IMR-90 (cell line): ENCODE results near the gene LUZP1. TPM values are rescaled to one million over a fixed set of nuclear protein-coding genes. Genes with fewer than 3 reads are reported as not detected.

Experiments
- ATAC-seq: fragments of 200-7000 bp; cut with Tn5 transposase; 2 replicates; pipeline ENCODE4 v1.9.1; 2020; ENCODE audit warnings: low read depth, mild to moderate bottlenecking, moderate library complexity
- BruUV-seq: library from RNA; stranded (reverse); fragments of 400-500 nt; replicated peaks from 2 replicates; lab custom pipeline; 2021; lab: Mats Ljungman, UMichigan
- CTCF ChIA-PET: fragments of 300-600 bp; formaldehyde crosslinking; extraction: SDS; loops from one replicate; lab custom pipeline; 2021; ENCODE audit warnings: antibody characterized with exemption; lab: Yijun Ruan, JAX
- POLR2A ChIA-PET: fragments of 300-600 bp; sonication (Branson Sonifier 250); formaldehyde crosslinking; loops from one replicate; lab custom pipeline; 2022; ENCODE audit warnings: antibody characterized with exemption; ENCODE audit not compliant: unreplicated experiment; lab: Charles Lee
- DNase-seq: peaks from one replicate; pipeline ENCODE4 v3.0.0; 2013
- H2AFZ ChIP-seq: replicated peaks from 2 replicates; pipeline ENCODE3; 2013; ENCODE audit warnings: low read length, mild to moderate bottlenecking; ENCODE audit not compliant: poor library complexity
- H2AK5ac ChIP-seq: 2 replicates; pipeline ENCODE4 v1.6.1; 2013; ENCODE audit warnings: low read depth, low read length, inconsistent platforms
- H2AK9ac ChIP-seq: replicated peaks from 2 replicates; pipeline ENCODE3; 2013; ENCODE audit warnings: mild to moderate bottlenecking, low read depth, low read length, moderate library complexity; ENCODE audit not compliant: poor library complexity
- H2BK120ac ChIP-seq: 2 replicates; pipeline ENCODE4 v1.6.1; 2013; ENCODE audit warnings: low read depth, low read length, inconsistent platforms
- H2BK15ac ChIP-seq: 3 replicates; pipeline ENCODE4 v1.6.1; 2013; ENCODE audit warnings: low read depth, low read length, inconsistent platforms
- H2BK20ac ChIP-seq: 2 replicates; pipeline ENCODE4 v1.6.1; 2013; ENCODE audit warnings: low read depth, mild to moderate bottlenecking, inconsistent platforms, low read length, moderate library complexity
- H2BK5ac ChIP-seq: 2 replicates; pipeline ENCODE4 v1.6.1; 2013; ENCODE audit warnings: mild to moderate bottlenecking, low read depth, low read length, inconsistent platforms; ENCODE audit not compliant: poor library complexity, severe bottlenecking
- H3K14ac ChIP-seq: replicated peaks from 2 replicates; pipeline ENCODE4 v1.6.1; 2013; ENCODE audit warnings: low read depth, low read length, inconsistent platforms
- H3K18ac ChIP-seq: 2 replicates; pipeline ENCODE4 v1.6.1; 2013; ENCODE audit warnings: low read depth, low read length, control low read depth
- H3K23ac ChIP-seq: 2 replicates; pipeline ENCODE4 v1.6.1; 2013; ENCODE audit warnings: low read depth, low read length, inconsistent platforms
- H3K27ac ChIP-seq: 2 replicates; pipeline ENCODE4 v1.5.1; 2013; ENCODE audit warnings: mild to moderate bottlenecking, control low read depth, low read length; ENCODE audit not compliant: insufficient read depth
- H3K27me3 ChIP-seq: 2 replicates; pipeline ENCODE4 v1.6.1; 2013; ENCODE audit warnings: low read length; ENCODE audit not compliant: control insufficient read depth, insufficient read depth
- H3K36me3 ChIP-seq: 2 replicates; pipeline ENCODE4 v1.6.1; 2013; ENCODE audit warnings: low read length, mixed read lengths; ENCODE audit not compliant: control insufficient read depth, insufficient read depth
- H3K4ac ChIP-seq: 2 replicates; pipeline ENCODE4 v1.6.1; 2013; ENCODE audit warnings: low read depth, low read length, inconsistent platforms
- H3K4me1 ChIP-seq: 2 replicates; pipeline ENCODE4 v1.6.1; 2013; ENCODE audit warnings: low read length, mixed read lengths; ENCODE audit not compliant: control insufficient read depth, insufficient read depth
- H3K4me2 ChIP-seq: 2 replicates; pipeline ENCODE4 v1.6.1; 2013; ENCODE audit warnings: low read depth, mild to moderate bottlenecking, control low read depth, low read length, moderate library complexity
- H3K4me3 ChIP-seq: 2 replicates; pipeline ENCODE4 v1.5.1; 2013; ENCODE audit warnings: low read depth, mild to moderate bottlenecking, control low read depth, low read length, moderate library complexity; ENCODE audit not compliant: insufficient read depth
- H3K56ac ChIP-seq: 2 replicates; pipeline ENCODE4 v1.6.1; 2013; ENCODE audit warnings: low read length, inconsistent platforms; ENCODE audit not compliant: insufficient read depth; ENCODE audit errors: extremely low read depth
- H3K79me1 ChIP-seq, 2 experiments: 2 replicates each; pipeline ENCODE4 v1.6.1; 2013; ENCODE audit warnings: low read length in 2 of 2, inconsistent platforms in 1 of 2, low read depth in 1 of 2
- H3K9ac ChIP-seq: 2 replicates; pipeline ENCODE4 v1.6.1; 2013; ENCODE audit warnings: low read depth, low read length, control low read depth
- H3K9me1 ChIP-seq: 2 replicates; pipeline ENCODE4 v1.6.1; 2013; ENCODE audit warnings: low read length, inconsistent platforms; ENCODE audit not compliant: insufficient read depth
- H3K9me3 ChIP-seq: 2 replicates; pipeline ENCODE4 v1.6.1; 2013; ENCODE audit warnings: low read length; ENCODE audit not compliant: control insufficient read depth, insufficient read depth
- H4K20me1 ChIP-seq: 2 replicates; pipeline ENCODE4 v1.6.1; 2013; ENCODE audit warnings: low read length, inconsistent platforms; ENCODE audit not compliant: insufficient read depth
- H4K5ac ChIP-seq: 2 replicates; pipeline ENCODE4 v1.6.1; 2013; ENCODE audit warnings: mild to moderate bottlenecking, low read depth, low read length, control low read depth
- H4K8ac ChIP-seq, 2 experiments: 2 replicates each; pipeline ENCODE4 v1.6.1; 2013; ENCODE audit warnings: low read depth in 2 of 2, low read length in 2 of 2, control low read depth in 1 of 2, inconsistent platforms in 1 of 2
- H4K91ac ChIP-seq: 2 replicates; pipeline ENCODE4 v1.6.1; 2013; ENCODE audit warnings: low read depth, low read length, inconsistent platforms; ENCODE audit not compliant: insufficient read depth
- MAFK ChIP-seq: IDR thresholded peaks from 2 replicates; pipeline ENCODE4 v1.6.1; 2012; ENCODE audit warnings: low read depth, low read length, improper control_type of control experiment
- POLR2A ChIP-seq: IDR thresholded peaks from 2 replicates; pipeline ENCODE4 v1.6.1; 2012; ENCODE audit warnings: mild to moderate bottlenecking, low read depth, low read length
- RCOR1 ChIP-seq: IDR thresholded peaks from 2 replicates; pipeline ENCODE4 v1.6.1; 2012; ENCODE audit warnings: mild to moderate bottlenecking, low read length, improper control_type of control experiment; ENCODE audit not compliant: insufficient replicate concordance
- WGBS, 2 experiments: methylation state at CpG; one replicate each; pipeline versions ENCODE4 v1.1.5 to v1.1.7; 2013; ENCODE audit warnings: missing lambda C conversion rate in 2 of 2; ENCODE audit not compliant: insufficient read length in 1 of 2; ENCODE audit errors: extremely low coverage in 2 of 2; 5-methylcytosine and 5-hydroxymethylcytosine counted together
- dilution Hi-C: fragments of 300-500 bp; cut with HindIII; formaldehyde crosslinking; loops from one replicate; pipeline ENCODE4 v1.14.3; 2018; ENCODE audit warnings: low sequenced_read_pairs; ENCODE audit not compliant: unreplicated experiment
- in situ Hi-C: fragments of 300-500 bp; cut with MboI; formaldehyde crosslinking; loops from 3 replicates; pipeline ENCODE4 v1.14.3; 2019; ENCODE audit warnings: low sequenced_read_pairs, inconsistent platforms, mixed read lengths
- intact Hi-C: fragments of 100-400 bp; cut with micrococcal nuclease; formaldehyde crosslinking; loops from 2 replicates; pipeline ENCODE4 v1.10.0; 2022
- polyA plus RNA-seq, 3 experiments: library from polyadenylated mRNA; depleted of rRNA; stranded (reverse); fragments of >200 nt; gene quantifications; 2 replicates each; pipeline ENCODE4 v1.2.3, GENCODE V29; 2012; ENCODE audit warnings: low replicate concordance in 1 of 3
- total RNA-seq: library from RNA; depleted of rRNA; stranded (reverse); fragments of >200 nt; gene quantifications from 2 replicates; pipeline ENCODE4 v1.2.3, GENCODE V29; 2012

Gene LUZP1
- total and polyA plus RNA-seq, 2 of the 4 experiments (the other 2 are of a cell fraction): 13.1 to 31.7 TPM

GRCh38 chr1:23079025-23079424 is 89.6 kb downstream of the LUZP1 start:
- dilution Hi-C loops: no loop called here
- H3K27ac ChIP-seq: no peak overlapping the region

More at GRCh38 chr1:23079025-23079424, 89.6 kb downstream of the LUZP1 start:
- ATAC-seq (no peak), DNase-seq (no peak)
- H3K36me3 ChIP-seq: peaks cover 48% of the 10 kb centered on the region
- 88% methylated on average over 3 of the region's 6 CpGs; no CpG with 5 or more reads in 1 of the 2 experiments for WGBS, 2 experiments
- H3K56ac ChIP-seq: no peak overlapping the region
- ChIA-PET POLR2A (no interaction called here), CTCF (interaction anchor here (1.2 kb wide), 1 partner anchor 9 kb away, joined by 3 read pairs; no protein-coding TSS in a partner anchor)
- in situ Hi-C loops (no loop called here), intact Hi-C loops (no loop called here)
- no peak overlapping the region for H4K91ac ChIP-seq
- no peak overlapping the region for H3K14ac ChIP-seq
- H3K9me3 ChIP-seq: no peaks in the 10 kb centered on the region
- peaks cover 10% of the 10 kb centered on the region for H3K9me1 ChIP-seq
- no peak overlapping the region for H2AK5ac ChIP-seq
- no peak overlapping the region for H3K23ac ChIP-seq
- no TSS peak for BruUV-seq
- H2BK120ac ChIP-seq: no peak overlapping the region
- no peak overlapping the region for H4K8ac ChIP-seq
- no peak overlapping the region for H2BK20ac ChIP-seq
- no peak overlapping the region for H2AK9ac ChIP-seq
- H3K18ac ChIP-seq: no peak overlapping the region
- no peak overlapping the region for H3K4me3 ChIP-seq
- TF ChIP-seq MAFK (no peak), RCOR1 (no peak), POLR2A (no peak)
- peaks cover 16% of the 10 kb centered on the region; the same call in 1 of the 2 replicates for H4K20me1 ChIP-seq
- no peak overlapping the region for H2AFZ ChIP-seq
- H2BK15ac ChIP-seq: no peak overlapping the region
- H3K4ac ChIP-seq: no peak overlapping the region
- no peak overlapping the region for H4K5ac ChIP-seq
- peaks cover 2% of the 10 kb centered on the region for H3K4me1 ChIP-seq
- no peak overlapping the region for H3K9ac ChIP-seq
- H3K27me3 ChIP-seq: no peaks in the 10 kb centered on the region
- peaks cover 17 to 53% of the 10 kb centered on the region in 2 experiments for H3K79me1 ChIP-seq
- no peak overlapping the region for H3K4me2 ChIP-seq
- no peak overlapping the region for H2BK5ac ChIP-seq
